Bronchial epithelial cell (primary cell): ENCODE results near the gene DLL3. TPM values are rescaled to one million over a fixed set of nuclear protein-coding genes. Genes with fewer than 3 reads are reported as not detected.
A peak's percentile ranks its signal among the peaks of the same experiment; 100 is the strongest.

Source experiments
- DNase-seq: peaks from one replicate; pipeline ENCODE4 v3.0.0-alpha.2; 2010; ENCODE audit warnings: low read depth
- FAIRE-seq: peaks from 2 replicates; lab custom pipeline; 2011; peaks lifted over from hg19 to GRCh38; lab: Jason Lieb, UNC
- H3K27me3 ChIP-seq: 2 replicates; pipeline ENCODE4 v1.5.1; 2011; ENCODE audit warnings: low read length; ENCODE audit not compliant: control insufficient read depth, insufficient read depth
- H3K36me3 ChIP-seq: 2 replicates; pipeline ENCODE4 v1.5.1; 2011; ENCODE audit warnings: low read length; ENCODE audit not compliant: control insufficient read depth, insufficient read depth
- H3K4me3 ChIP-seq: 2 replicates; pipeline ENCODE4 v1.5.1; 2011; ENCODE audit warnings: mild to moderate bottlenecking, low read depth, low read length, control low read depth
- CTCF ChIP-seq: IDR thresholded peaks from 2 replicates; pipeline ENCODE4 v1.5.1; 2011; ENCODE audit warnings: mild to moderate bottlenecking, moderate library complexity, low read length, control low read depth, inconsistent platforms; ENCODE audit not compliant: insufficient read depth, severe bottlenecking
- total RNA-seq: library from RNA; depleted of rRNA; stranded (reverse); fragments of >200 nt; gene quantifications from 2 replicates; pipeline ENCODE4 v1.2.1, GENCODE V29; 2014

DLL3 gene
- total RNA-seq, 1 donor from 2014 or later: 0.26 TPM

- no peak overlapping the region for H3K4me3 ChIP-seq
- no peaks in the 10 kb centered on the region for H3K36me3 ChIP-seq
- no peak for TF ChIP-seq CTCF
- no peak for DNase-seq
- peaks cover 8% of the 10 kb centered on the region for H3K27me3 ChIP-seq
- no peak for FAIRE-seq
These were observed 22.1 kb downstream of the DLL3 start for GRCh38 chr19:39520541-39521484.

DNA sequence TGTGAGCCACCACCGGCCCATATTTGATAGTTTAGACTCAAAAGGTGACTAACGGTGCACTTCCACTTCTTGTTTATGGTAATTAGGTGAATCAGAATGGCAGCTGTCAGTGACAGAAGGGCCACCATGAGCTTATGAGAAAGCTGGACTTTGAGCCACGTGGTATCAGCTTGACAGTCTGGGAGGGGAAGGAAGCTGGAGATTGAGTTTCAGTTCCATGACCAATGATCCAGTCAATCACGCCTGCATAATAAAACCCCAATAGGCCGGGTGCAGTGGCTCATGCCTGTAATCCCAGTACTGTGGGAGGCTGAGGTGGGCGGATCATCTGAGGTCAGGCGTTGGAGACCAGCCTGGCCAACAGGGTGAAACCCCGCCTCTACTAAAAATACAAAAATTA is 25.7 kb downstream of the DLL3 start:
- no peak overlapping the region for H3K4me3 ChIP-seq
- no peaks in the 10 kb centered on the region for H3K27me3 ChIP-seq
- no peak for DNase-seq
- no peaks in the 10 kb centered on the region for H3K36me3 ChIP-seq
- TF ChIP-seq CTCF: no peak
- FAIRE-seq: no peak

- no peak for TF ChIP-seq CTCF
- DNase-seq (no peak), FAIRE-seq (no peak)
- no peak overlapping the region for H3K4me3 ChIP-seq
- H3K27me3 ChIP-seq: no peaks in the 10 kb centered on the region
- H3K36me3 ChIP-seq: no peaks in the 10 kb centered on the region
These were observed 26.5 kb downstream of the DLL3 start for GRCh38 chr19:39525205-39525604.

- TF ChIP-seq CTCF: no peak
- FAIRE-seq (no peak), DNase-seq (peak; percentile 6)
- Histone ChIP-seq H3K27me3 (no peaks in the 10 kb centered on the region), H3K4me3 (peak overlapping the region; percentile 78), H3K36me3 (no peaks in the 10 kb centered on the region)
These were observed 33.1 kb downstream of the DLL3 start for GRCh38 chr19:39531834-39532232.

GRCh38 chr19:39532233-39533002 is 33.7 kb downstream of the DLL3 start, which contains the start of gene EID2B:
EID2B (minus strand) TSS chr19:39532852; CDS start chr19:39532802, 50 bp downstream.
- peak; percentile 96 for TF ChIP-seq CTCF
- Histone ChIP-seq H3K36me3 (no peaks in the 10 kb centered on the region), H3K4me3 (peak within 1 kb of the TSS; percentile 78), H3K27me3 (no peaks in the 10 kb centered on the region)
- FAIRE-seq (peak; percentile 72), DNase-seq (peak; percentile 89)
